ENCODE results near the gene SLN.

SLN gene

DNA sequence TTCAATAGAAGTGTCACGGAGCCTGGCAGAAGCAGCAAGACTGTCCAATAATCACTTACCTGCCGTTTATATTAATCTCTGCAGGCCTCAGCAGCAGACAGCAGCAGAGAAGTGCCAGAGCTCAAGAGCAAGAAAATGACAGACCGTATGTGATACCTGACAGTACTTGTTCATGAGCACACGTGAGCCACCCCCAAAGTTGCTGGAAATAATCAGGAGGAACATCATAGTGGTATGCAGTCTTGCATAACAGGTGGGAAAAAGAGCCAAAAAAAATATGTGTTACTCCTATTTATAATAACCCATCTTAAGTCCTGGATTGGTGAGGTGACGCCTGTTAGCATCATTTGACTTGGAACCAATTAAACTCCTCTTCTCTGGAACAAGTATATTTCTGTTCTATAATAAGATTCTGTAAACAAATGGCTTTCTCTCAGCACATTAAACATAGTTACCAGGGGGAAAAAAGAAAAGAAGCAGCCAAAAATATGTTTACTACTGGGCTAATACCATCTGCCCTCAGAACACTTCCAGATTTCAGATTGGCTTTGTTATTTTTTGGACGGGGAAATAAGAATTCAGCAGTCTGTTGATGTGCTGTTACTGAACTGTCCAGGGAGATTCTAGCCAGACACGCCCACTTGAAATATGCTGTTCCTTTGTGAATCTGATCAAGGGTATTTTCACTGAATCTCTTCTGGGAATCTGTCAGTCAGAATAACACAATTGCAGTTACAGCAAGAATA, 7.9 kb upstream of the SLN start:
- H3K4me3 ChIP-seq (replicated peaks in 1 of 2; ENCODE audit: low read depth in 2 of 2, low read length in 2 of 2), result no peak overlapping the region
- peak; percentile 19 to 25 for DNase-seq (ENCODE audit: low read depth in 2 of 2)
- TF ChIP-seq, protein P1, sequence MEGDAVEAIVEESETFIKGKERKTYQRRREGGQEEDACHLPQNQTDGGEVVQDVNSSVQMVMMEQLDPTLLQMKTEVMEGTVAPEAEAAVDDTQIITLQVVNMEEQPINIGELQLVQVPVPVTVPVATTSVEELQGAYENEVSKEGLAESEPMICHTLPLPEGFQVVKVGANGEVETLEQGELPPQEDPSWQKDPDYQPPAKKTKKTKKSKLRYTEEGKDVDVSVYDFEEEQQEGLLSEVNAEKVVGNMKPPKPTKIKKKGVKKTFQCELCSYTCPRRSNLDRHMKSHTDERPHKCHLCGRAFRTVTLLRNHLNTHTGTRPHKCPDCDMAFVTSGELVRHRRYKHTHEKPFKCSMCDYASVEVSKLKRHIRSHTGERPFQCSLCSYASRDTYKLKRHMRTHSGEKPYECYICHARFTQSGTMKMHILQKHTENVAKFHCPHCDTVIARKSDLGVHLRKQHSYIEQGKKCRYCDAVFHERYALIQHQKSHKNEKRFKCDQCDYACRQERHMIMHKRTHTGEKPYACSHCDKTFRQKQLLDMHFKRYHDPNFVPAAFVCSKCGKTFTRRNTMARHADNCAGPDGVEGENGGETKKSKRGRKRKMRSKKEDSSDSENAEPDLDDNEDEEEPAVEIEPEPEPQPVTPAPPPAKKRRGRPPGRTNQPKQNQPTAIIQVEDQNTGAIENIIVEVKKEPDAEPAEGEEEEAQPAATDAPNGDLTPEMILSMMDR (IDR thresholded peaks at IDR 0.05; ENCODE audit: low read depth, low read length), result no peak

DNA sequence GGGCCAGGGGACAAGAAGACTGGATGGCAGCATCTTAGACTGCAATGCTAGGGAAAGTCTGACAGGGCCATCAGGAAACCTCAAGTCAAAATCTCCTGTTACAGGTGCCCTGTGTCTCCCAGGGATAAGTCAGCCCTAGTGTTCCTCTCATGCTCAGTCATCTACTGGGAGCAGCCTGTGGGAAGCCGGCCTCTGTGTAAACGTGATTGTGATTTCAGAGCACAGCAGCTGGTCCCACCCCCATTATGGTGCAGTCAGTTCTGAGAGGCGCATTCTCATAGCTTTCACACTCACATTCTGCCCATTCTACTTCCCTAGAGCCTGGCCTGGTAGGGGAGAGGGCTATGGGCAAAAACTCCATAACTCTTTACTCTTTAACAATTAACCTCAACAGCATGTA, 7.2 kb upstream of the SLN start:
- DNase-seq (ENCODE audit: low read depth in 2 of 2), result no peak
- no peak overlapping the region for H3K4me3 ChIP-seq (replicated peaks in 1 of 2; ENCODE audit: low read depth in 2 of 2, low read length in 2 of 2)
- TF ChIP-seq, protein P1 (IDR thresholded peaks at IDR 0.05; ENCODE audit: low read depth, low read length), result no peak

- TF ChIP-seq, protein P1 (IDR thresholded peaks at IDR 0.05; ENCODE audit: low read depth, low read length), result no peak
- peak in 1 of 2 donors; percentile 43 for DNase-seq (ENCODE audit: low read depth in 2 of 2)
- no peak overlapping the region for H3K4me3 ChIP-seq (replicated peaks in 1 of 2; ENCODE audit: low read depth in 2 of 2, low read length in 2 of 2)
Observed at GRCh38 chr11:107716884-107717532, 5.2 kb upstream of the SLN start.

DNA sequence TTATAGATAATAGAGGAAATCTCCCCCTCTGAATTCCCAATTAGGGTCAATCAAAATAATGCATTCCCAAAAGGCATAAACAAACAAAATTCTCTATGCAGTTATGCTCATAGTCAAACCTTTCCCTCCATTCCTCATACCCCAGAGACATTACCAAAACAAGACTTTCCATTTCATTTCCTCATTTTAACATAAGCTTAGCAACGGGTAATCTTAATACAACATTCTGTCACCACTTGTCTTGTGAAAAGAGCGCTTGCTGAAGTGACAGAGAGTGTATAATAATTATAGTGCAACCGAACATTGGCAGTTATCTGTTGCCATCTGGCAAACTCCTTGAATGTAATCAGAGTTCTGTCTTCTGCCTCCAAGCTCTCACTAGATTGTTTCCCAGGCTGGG, 1.2 kb upstream of the SLN start:
- TF ChIP-seq, protein P1 (IDR thresholded peaks at IDR 0.05; ENCODE audit: low read depth, low read length), result no peak
- no peak overlapping the region for H3K4me3 ChIP-seq (replicated peaks in 1 of 2; ENCODE audit: low read depth in 2 of 2, low read length in 2 of 2)
- no peak for DNase-seq (ENCODE audit: low read depth in 2 of 2)

- TF ChIP-seq, protein P1 (IDR thresholded peaks at IDR 0.05; ENCODE audit: low read depth, low read length), result no peak
- no peak overlapping the region for H3K4me3 ChIP-seq (replicated peaks in 1 of 2; ENCODE audit: low read depth in 2 of 2, low read length in 2 of 2)
- no peak for DNase-seq (ENCODE audit: low read depth in 2 of 2)
Observed at GRCh38 chr11:107710301-107710700, 1.6 kb downstream of the SLN start.

GRCh38 chr11:107708792-107709191, 3.1 kb downstream of the SLN start:
- no peak for DNase-seq (ENCODE audit: low read depth in 2 of 2)
- no peak overlapping the region for H3K4me3 ChIP-seq (replicated peaks in 1 of 2; ENCODE audit: low read depth in 2 of 2, low read length in 2 of 2)
- TF ChIP-seq, protein P1 (IDR thresholded peaks at IDR 0.05; ENCODE audit: low read depth, low read length), result no peak

Data from cardiac fibroblast (primary cell).